ENCODE results near the gene MAD1L1. TPM values are rescaled to one million over a fixed set of nuclear protein-coding genes. Genes with fewer than 3 reads are reported as not detected.

Gene MAD1L1
- total RNA-seq, 1 experiment from 2014 or later: 46.7 TPM

GRCh38 chr7:2017914-2018568, 214.7 kb downstream of the MAD1L1 start:
- BruUV-seq (replicated peaks): no TSS peak
- H3K4me1 ChIP-seq (ENCODE audit: insufficient read depth, low read length, poor library complexity, severe bottlenecking): peaks cover 18% of the 10 kb centered on the region
- no peak overlapping the region for H3K4me3 ChIP-seq (ENCODE audit: low read depth, low read length, poor library complexity, severe bottlenecking)
- ChIA-PET POLR2A (ENCODE audit: low non-redundant PET) (no interaction called here), CTCF (no interaction called here)
- H3K27ac ChIP-seq (ENCODE audit: low read depth, low read length, poor library complexity, severe bottlenecking): peak overlapping the region; percentile 73
- H3K36me3 ChIP-seq (ENCODE audit: insufficient read depth, low read length, poor library complexity, severe bottlenecking): no peaks in the 10 kb centered on the region
- no peaks in the 10 kb centered on the region for H3K27me3 ChIP-seq (replicated peaks; ENCODE audit: insufficient read depth, low read depth, low read length, poor library complexity)
- TF ChIP-seq EZH2 (IDR thresholded peaks at IDR 0.05; ENCODE audit: borderline replicate concordance, low read depth, low read length, poor library complexity, severe bottlenecking): no peak
- TF ChIP-seq CTCF (conservative IDR thresholded peaks at IDR 0.05; ENCODE audit: low read depth, low read length): no peak
- no peak for DNase-seq (ENCODE audit: low spot score)
- no peaks in the 10 kb centered on the region for H3K9me3 ChIP-seq (ENCODE audit: low read depth, low read length, poor library complexity, severe bottlenecking)
- intact Hi-C loops (cut with micrococcal nuclease; ENCODE audit: unreplicated experiment): no loop called here

DNA sequence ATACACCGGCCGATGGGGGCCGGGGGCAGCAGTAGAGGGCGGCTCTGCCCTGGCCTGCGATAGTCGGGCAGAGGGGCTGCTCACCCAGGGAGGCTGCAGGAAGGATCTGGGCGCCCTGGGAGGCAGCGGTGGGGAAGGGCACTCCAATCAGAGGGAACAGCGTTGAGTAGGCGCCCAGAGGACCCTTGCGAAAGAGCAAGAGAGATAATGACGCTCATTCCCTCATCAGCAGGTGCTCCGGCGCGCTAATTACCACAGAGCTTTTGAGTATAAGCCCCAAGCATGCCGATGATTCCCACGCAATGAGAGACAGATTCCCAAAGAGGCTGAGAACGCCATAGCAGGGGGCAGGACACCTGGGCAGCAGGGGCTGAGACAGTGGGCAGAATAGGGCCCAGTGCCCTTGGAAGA, 215.3 kb downstream of the MAD1L1 start:
- POLR2A ChIA-PET (ENCODE audit: low non-redundant PET): no interaction called here
- TF ChIP-seq CTCF (conservative IDR thresholded peaks at IDR 0.05; ENCODE audit: low read depth, low read length) (no peak), EZH2 (IDR thresholded peaks at IDR 0.05; ENCODE audit: borderline replicate concordance, low read depth, low read length, poor library complexity, severe bottlenecking) (no peak)
- no peak overlapping the region for H3K4me3 ChIP-seq (ENCODE audit: low read depth, low read length, poor library complexity, severe bottlenecking)
- intact Hi-C loops (cut with micrococcal nuclease; ENCODE audit: unreplicated experiment): no loop called here
- no peaks in the 10 kb centered on the region for H3K9me3 ChIP-seq (ENCODE audit: low read depth, low read length, poor library complexity, severe bottlenecking)
- H3K36me3 ChIP-seq (ENCODE audit: insufficient read depth, low read length, poor library complexity, severe bottlenecking): no peaks in the 10 kb centered on the region
- H3K27ac ChIP-seq (ENCODE audit: low read depth, low read length, poor library complexity, severe bottlenecking): no peak overlapping the region
- H3K4me1 ChIP-seq (ENCODE audit: insufficient read depth, low read length, poor library complexity, severe bottlenecking): peaks cover 18% of the 10 kb centered on the region
- BruUV-seq (replicated peaks): no TSS peak
- H3K27me3 ChIP-seq (replicated peaks; ENCODE audit: insufficient read depth, low read depth, low read length, poor library complexity): no peaks in the 10 kb centered on the region
- DNase-seq (ENCODE audit: low spot score): no peak
- CTCF ChIA-PET: no interaction called here

GRCh38 chr7:2016761-2017480, 215.8 kb downstream of the MAD1L1 start:
- H3K27ac ChIP-seq (ENCODE audit: low read depth, low read length, poor library complexity, severe bottlenecking): no peak overlapping the region
- peaks cover 18% of the 10 kb centered on the region for H3K4me1 ChIP-seq (ENCODE audit: insufficient read depth, low read length, poor library complexity, severe bottlenecking)
- ChIA-PET POLR2A (ENCODE audit: low non-redundant PET) (no interaction called here), CTCF (no interaction called here)
- H3K4me3 ChIP-seq (ENCODE audit: low read depth, low read length, poor library complexity, severe bottlenecking): no peak overlapping the region
- DNase-seq (ENCODE audit: low spot score): no peak
- no peak for TF ChIP-seq CTCF (conservative IDR thresholded peaks at IDR 0.05; ENCODE audit: low read depth, low read length)
- no peak for TF ChIP-seq EZH2 (IDR thresholded peaks at IDR 0.05; ENCODE audit: borderline replicate concordance, low read depth, low read length, poor library complexity, severe bottlenecking)
- intact Hi-C loops (cut with micrococcal nuclease; ENCODE audit: unreplicated experiment): no loop called here
- H3K27me3 ChIP-seq (replicated peaks; ENCODE audit: insufficient read depth, low read depth, low read length, poor library complexity): no peaks in the 10 kb centered on the region
- H3K36me3 ChIP-seq (ENCODE audit: insufficient read depth, low read length, poor library complexity, severe bottlenecking): no peaks in the 10 kb centered on the region
- no TSS peak for BruUV-seq (replicated peaks)
- H3K9me3 ChIP-seq (ENCODE audit: low read depth, low read length, poor library complexity, severe bottlenecking): no peaks in the 10 kb centered on the region
